ENCODE measurements around the gene TLE4.

TLE4 gene

GRCh38 chr9:79667817-79668436 is 96.2 kb downstream of the TLE4 start:
- DNase-seq (ENCODE audit: low read depth in 1 of 2, low spot score in 1 of 2): peak in 1 of 2 experiments; percentile 62
- no peak for TF ChIP-seq JUND (IDR thresholded peaks at IDR 0.05; ENCODE audit: low read depth)
- in situ Hi-C loops (cut with HindIII; ENCODE audit: low pct_unique_long_range_greater_than_20kb, low sequenced_read_pairs): no loop called here

- TF ChIP-seq JUND (IDR thresholded peaks at IDR 0.05; ENCODE audit: low read depth): no peak
- no peak for DNase-seq (ENCODE audit: low read depth in 1 of 2, low spot score in 1 of 2)
- in situ Hi-C loops (cut with HindIII; ENCODE audit: low pct_unique_long_range_greater_than_20kb, low sequenced_read_pairs): no loop called here
These were observed 97.2 kb downstream of the TLE4 start for GRCh38 chr9:79668956-79669355.

GRCh38 chr9:79670269-79670961 is 98.7 kb downstream of the TLE4 start:
- DNase-seq (ENCODE audit: low read depth in 1 of 2, low spot score in 1 of 2): no peak
- TF ChIP-seq JUND (IDR thresholded peaks at IDR 0.05; ENCODE audit: low read depth): no peak
- in situ Hi-C loops (cut with HindIII; ENCODE audit: low pct_unique_long_range_greater_than_20kb, low sequenced_read_pairs): no loop called here

- no peak for TF ChIP-seq JUND (IDR thresholded peaks at IDR 0.05; ENCODE audit: low read depth)
- no peak for DNase-seq (ENCODE audit: low read depth in 1 of 2, low spot score in 1 of 2)
- in situ Hi-C loops (cut with HindIII; ENCODE audit: low pct_unique_long_range_greater_than_20kb, low sequenced_read_pairs): no loop called here
These were observed 99.8 kb downstream of the TLE4 start for GRCh38 chr9:79671558-79671957.

- TF ChIP-seq JUND (IDR thresholded peaks at IDR 0.05; ENCODE audit: low read depth): no peak
- in situ Hi-C loops (cut with HindIII; ENCODE audit: low pct_unique_long_range_greater_than_20kb, low sequenced_read_pairs): no loop called here
- DNase-seq (ENCODE audit: low read depth in 1 of 2, low spot score in 1 of 2): no peak
These were observed 100.5 kb downstream of the TLE4 start for GRCh38 chr9:79672236-79672635.

- no peak for DNase-seq (ENCODE audit: low read depth in 1 of 2, low spot score in 1 of 2)
- in situ Hi-C loops (cut with HindIII; ENCODE audit: low pct_unique_long_range_greater_than_20kb, low sequenced_read_pairs): no loop called here
- no peak for TF ChIP-seq JUND (IDR thresholded peaks at IDR 0.05; ENCODE audit: low read depth)
These were observed 101.1 kb downstream of the TLE4 start for GRCh38 chr9:79672891-79673290.

GRCh38 chr9:79673614-79674013 is 101.8 kb downstream of the TLE4 start:
- DNase-seq (ENCODE audit: low read depth in 1 of 2, low spot score in 1 of 2): no peak
- no peak for TF ChIP-seq JUND (IDR thresholded peaks at IDR 0.05; ENCODE audit: low read depth)
- in situ Hi-C loops (cut with HindIII; ENCODE audit: low pct_unique_long_range_greater_than_20kb, low sequenced_read_pairs): no loop called here

GRCh38 chr9:79674052-79674777 is 102.5 kb downstream of the TLE4 start:
- no peak for TF ChIP-seq JUND (IDR thresholded peaks at IDR 0.05; ENCODE audit: low read depth)
- in situ Hi-C loops (cut with HindIII; ENCODE audit: low pct_unique_long_range_greater_than_20kb, low sequenced_read_pairs): no loop called here
- no peak for DNase-seq (ENCODE audit: low read depth in 1 of 2, low spot score in 1 of 2)

- DNase-seq (ENCODE audit: low read depth in 1 of 2, low spot score in 1 of 2): no peak
- TF ChIP-seq JUND (IDR thresholded peaks at IDR 0.05; ENCODE audit: low read depth): no peak
- in situ Hi-C loops (cut with HindIII; ENCODE audit: low pct_unique_long_range_greater_than_20kb, low sequenced_read_pairs): no loop called here
These were observed 109.8 kb downstream of the TLE4 start for GRCh38 chr9:79681576-79681975.

- in situ Hi-C loops (cut with HindIII; ENCODE audit: low pct_unique_long_range_greater_than_20kb, low sequenced_read_pairs): no loop called here
- no peak for TF ChIP-seq JUND (IDR thresholded peaks at IDR 0.05; ENCODE audit: low read depth)
- no peak for DNase-seq (ENCODE audit: low read depth in 1 of 2, low spot score in 1 of 2)
These were observed 110.4 kb downstream of the TLE4 start for GRCh38 chr9:79682076-79682736.

- TF ChIP-seq JUND (IDR thresholded peaks at IDR 0.05; ENCODE audit: low read depth): no peak
- DNase-seq (ENCODE audit: low read depth in 1 of 2, low spot score in 1 of 2): no peak
- in situ Hi-C loops (cut with HindIII; ENCODE audit: low pct_unique_long_range_greater_than_20kb, low sequenced_read_pairs): no loop called here
These were observed 112.3 kb downstream of the TLE4 start for GRCh38 chr9:79684059-79684458.

GRCh38 chr9:79684711-79685575 is 113.2 kb downstream of the TLE4 start:
- in situ Hi-C loops (cut with HindIII; ENCODE audit: low pct_unique_long_range_greater_than_20kb, low sequenced_read_pairs): no loop called here
- DNase-seq (ENCODE audit: low read depth in 1 of 2, low spot score in 1 of 2): no peak

More at GRCh38 chr9:79684711-79685575, 113.2 kb downstream of the TLE4 start:
- TF ChIP-seq JUND (IDR thresholded peaks at IDR 0.05; ENCODE audit: low read depth): no peak
